GM21367 (cell line): ENCODE results near the gene NCR1.
"Not testable (repeated sequence)": the region's sequence is repeated elsewhere in the genome, so short reads cannot be mapped to it uniquely, and the experiment has no call there.

Experiments
- ATAC-seq: cut with Tn5 transposase; IDR thresholded peaks from one replicate; pipeline ENCODE4 v1.9.1; 2021; ENCODE audit not compliant: unreplicated experiment

Gene NCR1, protein sequence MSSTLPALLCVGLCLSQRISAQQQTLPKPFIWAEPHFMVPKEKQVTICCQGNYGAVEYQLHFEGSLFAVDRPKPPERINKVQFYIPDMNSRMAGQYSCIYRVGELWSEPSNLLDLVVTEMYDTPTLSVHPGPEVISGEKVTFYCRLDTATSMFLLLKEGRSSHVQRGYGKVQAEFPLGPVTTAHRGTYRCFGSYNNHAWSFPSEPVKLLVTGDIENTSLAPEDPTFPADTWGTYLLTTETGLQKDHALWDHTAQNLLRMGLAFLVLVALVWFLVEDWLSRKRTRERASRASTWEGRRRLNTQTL

DNA sequence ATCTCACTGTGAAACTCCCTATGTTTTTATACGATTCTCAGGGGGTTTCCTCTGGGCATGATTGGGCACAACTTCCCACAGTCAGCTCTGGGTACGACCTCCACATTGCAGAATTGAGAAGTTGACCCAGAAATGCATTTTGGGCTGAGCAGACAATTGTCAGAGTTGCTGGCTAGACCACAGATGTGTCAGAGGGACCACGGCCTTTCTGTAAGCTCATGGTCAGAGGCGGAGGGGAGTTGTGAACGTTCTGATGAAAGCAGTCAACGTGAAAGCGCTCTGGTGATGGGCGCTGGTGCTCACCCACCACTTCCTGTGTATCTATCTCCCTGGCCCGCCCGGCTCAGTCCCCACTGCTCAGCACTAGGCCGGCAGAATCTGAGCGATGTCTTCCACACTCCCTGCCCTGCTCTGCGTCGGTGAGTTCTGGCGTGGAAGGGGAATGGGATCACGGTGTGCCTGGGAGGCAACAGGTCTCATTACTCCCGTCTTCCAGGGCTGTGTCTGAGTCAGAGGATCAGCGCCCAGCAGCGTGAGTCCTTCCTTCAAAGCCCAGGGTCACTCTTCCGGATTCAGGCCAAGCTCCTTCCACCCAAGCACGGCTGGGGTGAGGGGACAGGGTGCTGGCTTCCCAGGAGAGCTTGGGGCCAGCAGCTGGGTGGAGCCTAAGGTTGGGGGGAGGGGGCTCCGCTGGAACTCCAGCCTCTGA, at the start of gene NCR1:
TSS of gene NCR1 (plus strand) at position 346 of the 709 bp plus-strand sequence. CDS start at position 386, 40 bp downstream.
- no peak for ATAC-seq

DNA sequence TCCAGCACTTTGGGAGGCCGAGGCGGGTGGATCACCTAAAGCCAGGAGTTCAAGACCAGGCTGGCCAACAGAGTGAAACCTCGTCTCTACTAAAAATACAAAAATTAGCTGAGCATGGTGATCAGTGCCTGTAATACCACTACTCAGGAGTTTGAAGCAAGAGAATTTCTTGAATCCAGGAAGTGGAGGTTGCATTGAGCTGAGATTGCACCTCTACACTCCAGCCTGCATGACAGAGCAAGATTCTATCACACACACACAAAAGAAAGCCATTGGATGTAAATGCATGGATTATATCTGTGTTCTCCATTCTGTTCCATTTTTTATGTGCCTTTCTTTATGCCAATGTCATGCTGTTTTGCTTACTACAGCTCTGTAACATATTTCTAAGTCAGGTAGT, 47.5 kb upstream of the NCR1 start:
- ATAC-seq, result not testable (repeated sequence)

DNA sequence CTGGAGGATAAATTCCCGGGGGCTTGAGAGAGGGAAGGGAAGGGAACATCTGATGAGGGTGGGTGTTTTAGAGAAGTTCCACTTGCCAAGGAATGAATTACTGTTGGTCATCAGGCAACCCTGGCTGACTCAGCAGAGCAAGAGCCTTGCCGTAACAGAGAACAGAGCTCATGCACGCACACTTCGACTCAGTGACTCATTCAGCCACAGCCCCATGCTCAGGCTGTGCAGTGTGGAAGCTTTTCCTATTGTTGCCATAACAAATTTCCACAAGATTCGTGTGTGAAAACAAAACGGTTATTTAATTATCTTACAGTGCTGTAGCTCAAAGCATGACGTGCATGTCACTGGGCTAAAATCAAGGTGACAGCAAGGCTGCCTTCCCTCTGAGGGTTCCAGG, 46.5 kb upstream of the NCR1 start:
- ATAC-seq, result not testable (repeated sequence)

DNA sequence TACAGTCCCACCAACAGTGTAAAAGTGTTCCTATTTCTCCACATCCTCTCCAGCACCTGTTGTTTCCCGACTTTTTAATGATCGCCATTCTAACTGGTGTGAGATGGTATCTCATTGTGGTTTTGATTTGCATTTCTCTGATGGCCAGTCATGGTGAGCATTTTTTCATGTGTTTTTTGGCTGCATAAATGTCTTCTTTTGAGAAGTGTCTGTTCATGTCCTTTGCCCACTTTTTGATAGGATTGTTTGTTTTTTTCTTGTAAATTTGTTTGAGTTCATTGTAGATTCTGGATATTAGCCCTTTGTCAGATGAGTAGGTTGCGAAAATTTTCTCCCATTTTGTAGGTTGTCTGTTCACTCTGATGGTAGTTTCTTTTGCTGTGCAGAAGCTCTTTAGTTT, 42.5 kb upstream of the NCR1 start:
- ATAC-seq, result not testable (repeated sequence)

DNA sequence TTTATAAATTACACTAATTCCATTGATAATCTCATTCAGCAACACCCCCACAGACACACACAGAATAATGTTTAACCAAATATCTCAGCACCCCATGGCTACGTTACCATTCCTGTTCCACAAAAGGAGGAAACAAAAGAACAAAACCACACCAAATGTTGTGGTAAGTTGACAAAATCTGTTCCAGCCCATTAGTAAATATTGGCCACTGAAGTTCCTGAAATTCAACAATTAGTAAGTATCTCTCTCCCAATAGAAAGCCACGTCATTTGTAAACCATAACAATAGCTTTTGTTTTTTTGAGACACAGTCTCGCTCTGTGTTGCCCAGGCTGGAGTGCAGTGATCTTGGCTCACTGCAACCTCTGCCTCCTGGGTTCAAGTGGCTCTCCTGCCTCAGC, 34.3 kb upstream of the NCR1 start:
- no peak for ATAC-seq

DNA sequence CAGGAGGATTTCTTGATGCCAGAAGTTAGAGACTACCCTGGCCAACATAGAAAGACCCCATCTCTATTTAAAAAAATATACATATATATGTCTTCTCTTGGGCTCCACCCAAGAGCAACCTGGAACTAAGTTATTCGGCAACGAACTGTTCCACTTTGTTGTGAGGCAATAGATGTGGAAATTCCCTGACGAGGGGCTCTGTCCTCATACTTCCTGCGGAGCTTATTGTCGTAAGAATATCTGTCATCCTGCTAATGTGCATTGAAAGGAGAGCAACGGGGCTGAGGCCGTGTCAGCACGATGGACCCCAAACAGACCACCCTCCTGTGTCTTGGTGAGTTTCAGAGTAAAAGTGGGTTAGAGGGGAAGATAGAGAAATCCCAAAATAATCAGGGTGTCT, 32.0 kb upstream of the NCR1 start, which contains the start of gene FCAR:
TSS of gene FCAR (plus strand) at position 246 of the 400 bp plus-strand sequence. CDS start at position 301, 55 bp downstream.
- ATAC-seq, result no peak

DNA sequence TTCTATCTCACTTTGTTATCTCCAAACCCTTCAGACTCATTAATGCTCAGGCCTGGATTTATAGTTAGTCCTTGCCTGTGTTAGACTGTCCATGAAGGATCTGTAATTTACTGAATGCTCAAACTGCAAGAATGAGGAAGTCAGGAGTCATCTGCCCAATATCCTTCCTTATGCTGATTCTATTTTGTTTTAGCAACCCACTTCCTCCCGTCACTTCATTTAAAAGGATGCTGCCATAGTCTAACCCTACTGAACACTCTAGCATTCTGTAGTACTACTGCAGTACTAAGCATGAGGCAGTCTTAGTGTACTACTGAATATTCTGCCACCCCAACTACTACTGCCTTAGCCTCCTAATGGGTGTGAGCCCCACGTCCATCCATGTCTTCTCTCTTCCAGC, 30.4 kb upstream of the NCR1 start:
- ATAC-seq, result no peak

DNA sequence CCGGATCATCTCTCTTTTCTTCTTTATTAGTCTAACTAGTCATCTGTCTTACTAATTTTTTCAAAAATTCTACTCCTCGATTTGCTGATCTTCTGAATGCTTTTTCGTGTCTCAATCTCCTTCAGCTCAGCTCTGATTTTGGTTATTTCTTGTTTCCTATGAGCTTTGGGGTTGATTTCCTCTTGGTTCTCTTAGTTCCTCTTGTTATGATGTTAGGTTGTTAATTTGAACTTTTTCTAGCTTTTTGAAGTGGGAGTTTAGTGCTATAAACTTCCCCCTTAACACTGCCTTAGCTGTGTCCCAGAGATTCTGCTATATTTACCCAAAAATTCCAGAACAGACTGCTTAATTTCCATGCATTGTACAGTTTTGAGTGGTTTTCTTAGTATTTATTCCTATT, 28.5 kb upstream of the NCR1 start:
- ATAC-seq, result no peak

DNA sequence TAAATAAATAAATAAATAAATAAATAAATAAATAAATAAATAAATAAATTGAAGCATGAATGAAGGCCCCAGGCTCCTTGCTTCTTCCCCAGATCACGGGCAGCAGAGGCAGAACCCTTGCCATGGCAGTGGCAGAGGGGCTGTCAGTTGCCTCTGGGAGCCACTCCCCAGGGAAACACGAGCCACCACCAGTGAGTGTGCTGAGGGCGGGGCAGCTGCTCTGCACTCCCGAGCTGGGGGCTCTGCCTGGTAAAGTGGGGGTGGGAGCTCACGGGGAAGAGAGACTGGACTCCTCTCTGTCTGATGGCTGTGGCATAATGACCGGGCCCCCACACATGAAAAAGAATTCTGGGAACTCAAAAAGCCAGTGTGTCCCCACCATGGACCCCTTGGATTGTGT, 24.1 kb upstream of the NCR1 start:
- no peak for ATAC-seq

DNA sequence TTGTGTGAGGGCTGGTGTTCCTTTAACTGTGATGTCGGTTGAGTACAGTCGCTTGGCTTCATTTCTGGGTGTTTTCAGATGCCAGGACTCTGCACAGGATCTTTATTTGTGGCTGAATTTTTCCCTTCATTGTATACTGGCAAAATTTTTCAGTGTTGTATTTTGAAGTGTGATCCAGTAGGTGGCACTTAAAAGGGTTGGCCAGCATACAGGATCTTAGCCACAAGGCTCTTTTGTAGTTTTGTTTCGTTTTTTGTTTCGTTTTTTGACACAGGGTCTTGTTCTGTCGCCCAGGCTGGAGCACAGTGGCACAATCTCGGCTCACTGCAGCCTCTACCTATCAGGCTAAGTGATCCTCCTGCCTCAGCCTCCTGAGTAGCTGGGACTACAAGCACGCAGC, 23.2 kb upstream of the NCR1 start:
- no peak for ATAC-seq

DNA sequence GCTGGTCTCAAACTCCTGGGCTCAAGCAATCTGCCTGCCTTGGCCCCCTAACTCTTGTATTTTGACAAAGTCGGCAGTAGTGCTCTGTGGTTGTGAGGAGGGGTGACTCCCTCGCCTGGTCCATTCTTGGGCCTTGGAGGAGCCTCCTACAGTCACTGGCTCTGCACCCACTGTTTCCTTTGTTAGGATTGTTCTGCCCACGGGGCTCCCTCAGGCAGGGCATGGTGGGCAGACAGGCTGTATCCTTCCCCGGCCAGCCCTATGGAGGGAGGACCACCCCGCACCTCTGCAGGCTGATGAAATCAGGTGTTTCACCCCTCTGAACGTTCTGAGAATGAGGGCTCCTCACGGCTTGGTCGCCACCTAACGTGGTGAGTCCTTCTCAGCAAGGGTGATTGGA, 22.7 kb upstream of the NCR1 start:
- no peak for ATAC-seq

DNA sequence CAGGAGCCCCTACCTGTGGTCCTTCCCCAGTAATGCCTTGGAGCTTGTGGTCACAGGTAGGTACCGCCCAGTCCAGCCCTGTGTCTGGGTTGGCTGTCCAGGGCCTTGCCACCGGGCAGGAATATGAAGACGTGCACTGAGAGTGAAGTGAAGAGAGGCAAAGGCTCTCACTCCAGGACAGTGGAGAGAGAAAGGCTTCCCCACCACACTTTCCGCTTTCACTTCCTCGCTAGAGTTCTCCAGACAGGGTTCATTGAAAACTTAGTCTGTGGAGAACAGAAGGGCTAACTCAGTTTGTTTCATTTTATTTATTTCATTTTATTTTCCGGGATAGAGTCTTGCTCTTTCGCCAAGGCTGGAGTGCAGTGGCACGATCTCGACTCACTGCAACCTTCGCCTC, 17.7 kb upstream of the NCR1 start:
- no peak for ATAC-seq

DNA sequence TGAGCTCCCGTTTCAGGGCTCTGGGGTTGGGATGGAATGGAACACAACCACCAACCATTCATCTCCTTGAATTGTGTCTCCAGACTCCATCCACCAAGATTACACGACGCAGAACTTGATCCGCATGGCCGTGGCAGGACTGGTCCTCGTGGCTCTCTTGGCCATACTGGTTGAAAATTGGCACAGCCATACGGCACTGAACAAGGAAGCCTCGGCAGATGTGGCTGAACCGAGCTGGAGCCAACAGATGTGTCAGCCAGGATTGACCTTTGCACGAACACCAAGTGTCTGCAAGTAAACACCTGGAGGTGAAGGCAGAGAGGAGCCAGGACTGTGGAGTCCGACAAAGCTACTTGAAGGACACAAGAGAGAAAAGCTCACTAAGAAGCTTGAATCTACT, 16.4 kb upstream of the NCR1 start:
- no peak for ATAC-seq

DNA sequence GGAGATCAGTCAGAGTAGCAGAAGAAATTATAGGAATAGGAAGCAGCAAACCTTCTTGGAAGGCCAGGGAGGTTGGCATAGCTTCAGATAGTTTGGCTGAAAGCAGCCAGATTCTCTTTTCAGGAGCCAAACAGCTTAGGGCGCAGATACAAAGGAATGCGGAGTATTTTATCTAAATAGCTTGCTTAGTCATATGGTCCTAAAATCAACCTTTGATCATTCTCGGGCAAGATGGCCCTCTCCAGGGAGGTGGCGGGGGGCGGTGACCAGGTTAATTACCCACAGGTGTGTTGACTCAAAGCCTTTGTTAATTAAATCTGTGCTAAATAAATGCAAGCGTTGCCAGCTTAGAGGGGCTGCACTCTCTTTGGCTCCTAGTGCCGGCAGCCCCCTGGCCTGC, 12.5 kb upstream of the NCR1 start:
- ATAC-seq, result no peak

DNA sequence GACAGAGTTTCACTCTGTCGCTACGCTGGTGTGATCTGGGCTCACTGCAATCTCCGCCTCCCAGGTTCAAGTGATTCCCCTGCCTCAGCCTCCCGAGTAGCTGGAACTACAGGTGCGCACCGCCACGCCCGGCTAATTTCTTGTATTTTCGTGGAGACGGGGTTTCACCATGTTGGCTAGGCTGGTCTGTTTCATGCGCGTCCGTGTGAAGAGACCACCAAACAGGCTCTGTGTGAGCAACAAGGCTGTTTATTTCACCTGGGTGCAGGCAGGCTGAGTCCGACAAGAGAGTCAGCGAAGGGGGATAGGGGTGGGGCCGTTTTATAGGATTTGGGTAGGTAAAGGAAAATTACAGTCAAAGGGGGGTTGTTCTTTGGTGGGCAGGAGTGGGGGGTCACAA, 11.8 kb upstream of the NCR1 start:
- not testable (repeated sequence) for ATAC-seq

DNA sequence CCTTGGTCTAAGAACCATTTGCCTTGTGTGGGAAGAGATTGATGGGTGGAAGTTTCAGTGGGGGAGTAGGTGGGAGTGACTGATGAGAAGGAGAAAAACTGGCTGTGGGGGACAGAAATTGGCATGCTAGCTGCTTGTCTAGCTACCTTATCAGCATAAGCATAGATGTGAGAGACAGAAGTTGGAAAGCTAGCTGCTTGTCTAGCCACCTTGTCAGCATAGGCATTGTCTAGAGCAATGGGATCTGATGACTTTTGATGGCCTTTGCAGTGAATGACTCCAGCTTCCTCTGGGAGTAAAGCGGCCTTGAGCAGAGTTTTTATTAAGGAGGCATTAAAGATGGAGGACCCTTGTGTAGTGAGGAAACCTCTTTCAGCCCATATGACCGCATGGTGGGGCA, 9.9 kb upstream of the NCR1 start:
- no peak for ATAC-seq

DNA sequence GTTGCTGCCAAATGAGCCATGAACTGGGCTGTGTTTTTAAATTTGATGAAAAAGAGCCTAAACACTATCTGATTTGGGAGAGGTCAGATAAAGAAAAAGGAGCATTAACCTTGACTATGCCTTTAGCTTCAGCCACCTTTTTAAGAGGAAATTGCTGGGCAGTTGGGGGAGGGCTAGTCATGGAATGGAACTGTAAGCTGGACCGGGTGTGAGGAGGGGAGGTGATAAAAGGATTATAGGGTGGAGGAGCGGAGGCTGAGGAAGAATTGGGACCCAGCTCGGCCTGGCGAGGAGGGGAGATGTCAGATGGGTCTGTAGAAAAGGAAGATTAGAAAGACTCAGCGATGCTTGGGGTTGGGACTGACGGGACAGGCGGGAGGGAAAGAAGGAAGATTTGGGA, 7.3 kb upstream of the NCR1 start:
- ATAC-seq, result not testable (repeated sequence)

DNA sequence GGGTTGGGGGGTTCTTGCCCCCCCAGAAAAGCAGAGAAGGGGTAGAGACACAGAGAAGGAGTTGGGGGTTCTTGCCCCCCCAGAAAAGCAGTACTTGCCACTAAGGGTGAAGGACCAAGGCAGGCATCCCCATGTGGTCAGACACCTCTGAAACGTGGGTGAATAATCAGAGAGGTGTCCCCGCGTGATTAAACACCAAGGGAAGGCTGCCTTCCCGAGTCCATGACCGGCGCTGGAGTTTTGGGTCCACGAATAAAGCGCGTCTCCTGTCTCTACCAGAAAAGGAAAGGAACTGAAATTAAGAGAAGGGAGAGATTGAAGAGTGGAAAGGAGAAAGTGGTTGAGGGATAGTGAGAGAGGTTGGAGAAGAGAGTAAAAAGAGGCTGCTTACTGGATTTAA, 6.3 kb upstream of the NCR1 start:
- not testable (repeated sequence) for ATAC-seq

DNA sequence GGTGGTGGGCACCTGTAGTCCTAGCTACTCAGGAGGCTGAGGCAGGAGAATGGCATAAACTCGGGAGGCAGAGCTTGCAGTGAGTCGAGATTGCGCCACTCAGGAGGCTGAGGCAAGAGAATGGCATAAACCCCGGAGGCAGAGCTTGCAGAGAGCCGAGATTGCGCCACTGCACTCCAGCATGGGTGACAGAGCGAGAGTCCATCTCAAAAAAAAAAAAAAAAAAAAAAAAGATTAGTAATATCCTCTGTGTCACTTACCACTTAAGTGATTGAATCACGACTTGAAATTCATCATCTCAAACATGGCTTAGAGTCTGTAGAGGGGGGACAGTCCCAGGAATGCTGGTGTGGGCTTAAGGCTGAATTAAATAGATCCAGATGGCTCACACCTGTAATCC, 4.8 kb upstream of the NCR1 start:
- not testable (repeated sequence) for ATAC-seq

DNA sequence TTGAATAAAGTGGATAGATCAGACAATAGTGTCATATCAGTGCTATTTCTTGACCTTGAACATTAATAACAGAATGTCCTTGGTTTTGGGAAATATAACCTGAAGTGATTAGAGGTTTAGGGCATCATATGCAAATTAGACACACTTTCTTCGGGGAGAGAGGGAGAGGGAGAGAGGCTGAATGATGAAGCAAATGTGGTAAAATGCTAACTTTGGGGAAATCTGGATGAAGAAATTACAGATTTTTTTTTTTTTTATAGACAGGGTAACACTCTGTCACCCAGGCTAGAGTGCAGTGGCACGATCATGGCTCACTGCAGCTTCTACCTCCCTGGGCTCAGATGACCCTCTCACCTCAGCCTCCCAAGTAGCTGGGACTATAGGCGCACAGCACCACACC, 3.9 kb upstream of the NCR1 start:
- no peak for ATAC-seq

DNA sequence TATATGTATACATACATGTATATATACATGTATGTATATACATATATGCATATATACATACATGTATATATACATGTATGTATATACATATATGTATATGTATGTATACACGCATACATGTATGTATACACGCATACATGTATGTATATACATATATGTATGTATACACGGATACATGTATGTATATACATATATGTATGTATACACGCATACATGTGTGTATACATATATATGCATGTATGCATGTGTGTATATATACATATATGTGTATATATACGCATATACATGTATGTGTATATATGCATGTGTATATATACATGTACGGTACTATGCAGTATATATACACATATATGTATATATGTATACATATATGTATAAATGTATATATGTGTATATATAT, 2.6 kb upstream of the NCR1 start:
- no peak for ATAC-seq

DNA sequence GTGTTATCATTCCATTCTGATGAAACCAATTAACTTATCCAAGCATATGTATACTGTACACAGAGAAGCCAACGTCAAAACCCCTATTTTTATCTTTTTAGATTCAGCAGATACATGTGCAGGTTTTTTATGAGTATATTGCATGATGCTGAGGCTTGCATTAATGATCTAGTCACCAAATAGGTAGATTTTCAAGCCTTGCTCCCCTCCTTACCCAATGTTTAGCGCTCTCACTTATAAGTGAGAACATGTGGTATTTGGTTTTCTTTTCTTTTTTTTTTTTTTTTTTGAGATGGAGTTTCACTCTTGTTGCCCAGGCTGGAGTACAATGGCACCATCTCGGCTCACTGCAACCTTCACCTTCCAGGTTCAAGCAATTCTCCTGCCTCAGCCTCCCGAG, 1.7 kb upstream of the NCR1 start:
- ATAC-seq, result not testable (repeated sequence)

DNA sequence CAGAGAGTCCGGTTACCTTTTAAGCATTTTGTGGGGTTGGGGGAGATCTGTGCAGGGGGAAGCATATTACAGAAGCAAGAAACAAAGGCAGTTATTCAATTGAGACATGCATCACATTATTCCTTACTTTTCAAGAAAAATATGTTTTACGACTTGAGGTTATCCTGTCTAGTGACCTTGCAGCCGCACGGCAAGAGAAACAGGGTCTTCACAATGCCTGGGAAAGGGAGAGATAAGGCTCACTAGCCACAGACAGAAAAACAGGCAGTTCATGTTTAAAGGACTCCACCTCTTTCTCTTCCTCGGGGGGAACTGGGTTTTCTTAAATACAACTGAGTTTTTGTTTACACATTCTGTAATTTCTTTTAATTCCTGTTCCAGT, 536 bp upstream of the NCR1 start:
- ATAC-seq, result no peak
